Naive thymus-derived CD4-positive, alpha-beta T cell (primary cell): ENCODE data around the gene AXIN1. TPM values are rescaled to one million over a fixed set of nuclear protein-coding genes. Genes with fewer than 3 reads are reported as not detected.
"Not testable (repeated sequence)": the region's sequence is repeated elsewhere in the genome, so short reads cannot be mapped to it uniquely, and the experiment has no call there.

ENCODE experiments used
- ATAC-seq: fragments of 150-1000 bp; cut with Tn5 transposase; 2 replicates; pipeline ENCODE4 v1.10.0; 2021; ENCODE audit warnings: mild to moderate bottlenecking, moderate library complexity
- CTCF ChIA-PET: fragments of 350-600 bp; sonication (Branson Sonifier 250); formaldehyde crosslinking; loops from one replicate; lab custom pipeline; 2021; ENCODE audit warnings: antibody characterized with exemption; lab: Charles Lee
- POLR2A ChIA-PET: fragments of 350-600 bp; sonication (Branson Sonifier 250); formaldehyde crosslinking; loops from one replicate; lab custom pipeline; 2021; ENCODE audit warnings: antibody characterized with exemption, inconsistent platforms; lab: Charles Lee
- DNase-seq, 9 donors: peaks; one replicate each; pipeline versions ENCODE4 v3.0.0 to v3.0.0-alpha.2; 2020 to 2022; ENCODE audit warnings: mixed read lengths in 1 of 9
- H3K27ac ChIP-seq: one replicate; pipeline ENCODE4 v1.7.0; 2013; ENCODE audit warnings: mild to moderate bottlenecking, low read depth, low read length, moderate library complexity
- H3K27me3 ChIP-seq, 2 donors: one replicate each; pipeline ENCODE4 v1.7.0; 2013; ENCODE audit warnings: low read length in 2 of 2, mild to moderate bottlenecking in 2 of 2, moderate library complexity in 2 of 2; ENCODE audit not compliant: control insufficient read depth in 2 of 2, insufficient read depth in 2 of 2
- H3K36me3 ChIP-seq, 3 experiments: 1 replicate in 2 of 3; 2 replicates in 1 of 3; pipeline ENCODE4 v1.7.0; 2013; ENCODE audit warnings: low read length in 3 of 3, mild to moderate bottlenecking in 3 of 3, moderate library complexity in 1 of 3; ENCODE audit not compliant: insufficient read depth in 3 of 3, control insufficient read depth in 2 of 3
- H3K4me1 ChIP-seq, 2 donors: one replicate each; pipeline ENCODE4 v1.7.0; 2013; ENCODE audit warnings: low read length in 2 of 2, mild to moderate bottlenecking in 2 of 2, moderate library complexity in 1 of 2; ENCODE audit not compliant: control insufficient read depth in 2 of 2, insufficient read depth in 2 of 2
- H3K4me3 ChIP-seq: 2 replicates; pipeline ENCODE4 v1.7.0; 2013; ENCODE audit warnings: mild to moderate bottlenecking, low read length
- H3K9me3 ChIP-seq, 3 experiments: 1 replicate in 2 of 3; 2 replicates in 1 of 3; pipeline ENCODE4 v1.7.0; 2013; ENCODE audit warnings: low read length in 3 of 3; ENCODE audit not compliant: control insufficient read depth in 2 of 3
- H3K27ac Mint-ChIP-seq, 9 donors: one replicate each; pipeline ENCODE4 v1.8.0; 2020 to 2022; ENCODE audit warnings: mixed read lengths in 9 of 9, mild to moderate bottlenecking in 8 of 9, moderate library complexity in 5 of 9, inconsistent platforms in 2 of 9
- H3K27me3 Mint-ChIP-seq, 5 donors: one replicate each; pipeline ENCODE4 v1.8.0; 2021 to 2022; ENCODE audit warnings: mixed read lengths in 5 of 5, mild to moderate bottlenecking in 1 of 5
- H3K36me3 Mint-ChIP-seq, 5 donors: one replicate each; pipeline ENCODE4 v1.8.0; 2020 to 2022; ENCODE audit warnings: mixed read lengths in 5 of 5, mild to moderate bottlenecking in 3 of 5, inconsistent platforms in 1 of 5
- H3K4me1 Mint-ChIP-seq, 7 donors: one replicate each; pipeline ENCODE4 v1.8.0; 2020 to 2022; ENCODE audit warnings: mixed read lengths in 7 of 7, mild to moderate bottlenecking in 3 of 7, inconsistent platforms in 1 of 7
- H3K4me3 Mint-ChIP-seq, 10 donors: one replicate each; pipeline ENCODE4 v1.8.0; 2020 to 2022; ENCODE audit warnings: mild to moderate bottlenecking in 10 of 10, mixed read lengths in 10 of 10, moderate library complexity in 6 of 10, inconsistent platforms in 2 of 10
- H3K9me3 Mint-ChIP-seq, 11 donors: one replicate each; pipeline ENCODE4 v1.8.0; 2020 to 2022; ENCODE audit warnings: mixed read lengths in 11 of 11, mild to moderate bottlenecking in 4 of 11, inconsistent platforms in 1 of 11, moderate library complexity in 1 of 11
- intact Hi-C, 2 donors: fragments of 100-400 bp; cut with micrococcal nuclease; formaldehyde crosslinking; loops; one replicate each; pipeline ENCODE4 v1.15.1; 2023
- polyA plus RNA-seq, 2 donors: library from polyadenylated mRNA; unstranded; fragments of 300-500 nt; fragmentation: Illumina TruSeq; gene quantifications; one replicate each; pipeline ENCODE4 v1.2.3, GENCODE V29; 2021
- total RNA-seq, 6 experiments: library from RNA in 5 of 6; stranded (reverse) in 5 of 6; gene quantifications; 1 replicate in 5 of 6; 2 replicates in 1 of 6; pipeline ENCODE4 v1.2.3 and lab custom pipeline; 2021 to 2026

Gene AXIN1
- total and polyA plus RNA-seq, 7 experiments from 2014 or later: 1.2 to 45.9 (median 36.2) TPM

DNA sequence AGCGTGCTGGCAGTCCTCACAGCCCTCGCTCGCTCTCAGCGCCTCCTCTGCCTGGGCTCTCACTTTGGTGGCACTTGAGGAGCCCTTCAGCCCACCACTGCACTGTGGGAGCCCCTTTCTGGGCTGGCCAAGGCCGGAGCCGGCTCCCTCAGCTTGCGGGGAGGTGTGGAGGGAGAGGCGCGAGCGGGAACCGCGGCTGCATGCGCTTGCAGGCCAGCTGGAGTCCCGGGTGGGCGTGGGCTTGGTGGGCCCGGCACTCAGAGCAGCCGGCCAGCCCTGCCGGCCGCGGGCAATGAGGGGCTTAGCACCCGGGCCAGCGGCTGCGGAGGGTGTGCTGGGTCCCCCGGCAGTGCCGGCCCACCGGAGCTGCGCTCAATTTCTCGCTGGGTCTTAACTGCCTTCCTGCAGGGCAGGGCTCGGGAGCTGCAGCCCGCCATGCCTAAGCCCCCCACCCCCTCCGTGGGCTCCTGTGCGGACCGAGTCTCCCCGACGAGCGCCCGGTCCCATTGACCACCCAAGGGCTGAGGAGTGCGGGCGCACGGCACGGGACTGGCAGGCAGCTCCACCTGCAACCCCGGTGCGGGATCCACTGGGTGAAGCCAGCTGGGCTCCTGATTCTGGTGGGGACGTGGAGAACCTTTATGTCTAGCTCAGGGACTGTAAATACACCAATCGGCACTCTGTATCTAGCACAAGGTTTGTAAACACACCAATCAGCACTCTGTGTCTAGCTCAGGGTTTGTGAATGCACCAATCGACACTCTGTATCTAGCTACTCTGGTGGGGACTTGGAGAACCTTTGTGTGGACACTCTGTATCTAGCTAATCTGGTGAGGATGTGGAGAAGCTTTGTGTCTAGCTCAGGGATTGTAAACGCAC lies 11.2 kb downstream of the AXIN1 start:
- Mint-ChIP-seq H3K4me1 (peaks cover 27 to 79% (median 58%) of the 10 kb centered on the region in 7 donors), H3K27ac (peak overlapping the region in 5 of 9 donors; percentile 40 to 85 (median 79)), H3K4me3 (peak overlapping the region in 5 of 10 donors; percentile 36 to 82 (median 62)), H3K36me3 (peaks cover 4 to 34% (median 5%) of the 10 kb centered on the region in 5 donors)
- H3K9me3 Mint-ChIP-seq, H3K4me3 ChIP-seq, H3K9me3 ChIP-seq, intact Hi-C loops, H3K27me3 ChIP-seq, DNase-seq, H3K27ac ChIP-seq, ATAC-seq, POLR2A ChIA-PET, H3K27me3 Mint-ChIP-seq: not testable (repeated sequence)
- peaks cover 24 to 29% of the 10 kb centered on the region in 2 donors for H3K4me1 ChIP-seq
- H3K36me3 ChIP-seq: peaks cover 0 to 31% (median 4%) of the 10 kb centered on the region in 3 experiments
- CTCF ChIA-PET: interaction anchor here (0.6 to 1.1 kb wide), 3 partner anchors 10 to 223 kb away, joined by 3 to 5 read pairs (median 4); no protein-coding TSS in a partner anchor

- DNase-seq: no peak
These were observed 12.0 kb downstream of the AXIN1 start for GRCh38 chr16:340370-341091.

GRCh38 chr16:339680-340079 lies 12.8 kb downstream of the AXIN1 start:
- H3K4me1 Mint-ChIP-seq: peaks cover 35 to 79% (median 57%) of the 10 kb centered on the region in 7 donors
- DNase-seq (peak in 1 of 9 donors; percentile 25), ATAC-seq (peak; percentile 61)
- peak overlapping the region; percentile 34 to 85 (median 80) for H3K27ac Mint-ChIP-seq
- Histone ChIP-seq H3K27me3 (no peaks in the 10 kb centered on the region), H3K4me3 (peak overlapping the region; percentile 20), H3K36me3 (peaks cover 0 to 14% (median 4%) of the 10 kb centered on the region in 3 experiments), H3K9me3 (no peaks in the 10 kb centered on the region), H3K4me1 (peaks cover 13 to 40% of the 10 kb centered on the region in 2 donors), H3K27ac (no peak overlapping the region)
- ChIA-PET CTCF (no interaction called here), POLR2A (no interaction called here)
- peaks cover 0 to 1% (median 0%) of the 10 kb centered on the region in 11 donors for H3K9me3 Mint-ChIP-seq
- intact Hi-C loops: no loop called here
- peak overlapping the region; percentile 60 to 87 (median 75) for H3K4me3 Mint-ChIP-seq
- peaks cover under 1 to 19% (median 3%) of the 10 kb centered on the region in 5 donors for H3K36me3 Mint-ChIP-seq
- H3K27me3 Mint-ChIP-seq: no peaks in the 10 kb centered on the region

More at GRCh38 chr16:340370-341091, 12.0 kb downstream of the AXIN1 start:
- H3K4me3 ChIP-seq: peak overlapping the region; percentile 20
- ChIA-PET POLR2A (no interaction called here), CTCF (no interaction called here)
- H3K9me3 Mint-ChIP-seq: peaks cover 0 to 1% (median 0%) of the 10 kb centered on the region in 11 donors
- peaks cover 0 to 23% (median 4%) of the 10 kb centered on the region in 3 experiments for H3K36me3 ChIP-seq
- H3K27me3 ChIP-seq: no peaks in the 10 kb centered on the region
- no peaks in the 10 kb centered on the region for H3K27me3 Mint-ChIP-seq
- peaks cover 3 to 27% (median 4%) of the 10 kb centered on the region in 5 donors for H3K36me3 Mint-ChIP-seq
- H3K27ac ChIP-seq: no peak overlapping the region
- H3K4me3 Mint-ChIP-seq: peak overlapping the region in 8 of 10 donors; percentile 42 to 87 (median 75)
- intact Hi-C loops: no loop called here
- H3K4me1 Mint-ChIP-seq: peaks cover 30 to 79% (median 58%) of the 10 kb centered on the region in 7 donors
- peak overlapping the region in 8 of 9 donors; percentile 34 to 91 (median 80) for H3K27ac Mint-ChIP-seq
- no peak for ATAC-seq
- peaks cover 21 to 32% of the 10 kb centered on the region in 2 donors for H3K4me1 ChIP-seq
- H3K9me3 ChIP-seq: no peaks in the 10 kb centered on the region

- Histone ChIP-seq H3K9me3 (no peaks in the 10 kb centered on the region), H3K27me3 (no peaks in the 10 kb centered on the region), H3K4me3 (no peak overlapping the region), H3K27ac (no peak overlapping the region), H3K36me3 (peaks cover 0 to 7% (median 4%) of the 10 kb centered on the region in 3 experiments), H3K4me1 (peaks cover 24 to 50% of the 10 kb centered on the region in 2 donors)
- Mint-ChIP-seq H3K27ac (peak overlapping the region in 2 of 9 donors; percentile 28 to 52), H3K27me3 (no peaks in the 10 kb centered on the region), H3K4me1 (peaks cover 33 to 88% (median 65%) of the 10 kb centered on the region in 7 donors), H3K9me3 (peaks cover 0 to 1% (median 0%) of the 10 kb centered on the region in 11 donors), H3K4me3 (peak overlapping the region in 3 of 10 donors; percentile 16 to 63 (median 54)), H3K36me3 (peaks cover 0 to 16% (median 3%) of the 10 kb centered on the region in 5 donors)
- CTCF ChIA-PET: interaction anchor here (0.6 kb wide), 1 partner anchor 241 kb away, joined by 3 read pairs; no protein-coding TSS in a partner anchor
- POLR2A ChIA-PET: interaction anchor here (0.8 kb wide), 1 partner anchor 13 kb away, joined by 4 read pairs; no protein-coding TSS in a partner anchor
- peak; percentile 20 for ATAC-seq
- no peak for DNase-seq
- intact Hi-C loops: no loop called here
These were observed 14.4 kb downstream of the AXIN1 start for GRCh38 chr16:337975-338575.

DNA sequence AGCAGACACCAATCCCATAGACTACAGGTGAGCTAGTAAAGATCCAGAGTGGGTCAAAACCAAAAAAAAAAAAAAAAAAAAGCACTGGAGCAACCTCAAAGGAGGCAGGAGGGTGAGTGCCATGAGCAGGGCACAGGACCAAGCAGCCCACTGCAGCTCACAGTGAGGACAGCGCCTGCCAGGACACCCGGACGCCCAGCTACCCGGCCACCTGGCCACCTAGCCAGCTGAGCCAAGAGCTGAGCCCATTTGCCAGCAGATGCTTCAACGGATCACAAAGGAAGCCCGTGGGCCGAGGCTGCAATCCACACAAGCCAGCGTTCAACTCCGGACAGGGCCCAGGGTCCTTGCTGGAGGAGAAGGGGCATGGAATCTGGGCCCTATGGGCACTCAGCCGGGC lies 15.1 kb downstream of the AXIN1 start:
- no peak overlapping the region for H3K27ac ChIP-seq
- H3K27me3 ChIP-seq: no peaks in the 10 kb centered on the region
- ChIA-PET CTCF (no interaction called here), POLR2A (interaction anchor here (0.7 kb wide), 1 partner anchor 102 kb away, joined by 4 read pairs; no protein-coding TSS in a partner anchor)
- H3K4me3 ChIP-seq: no peak overlapping the region
- peak overlapping the region in 2 of 9 donors; percentile 28 to 43 for H3K27ac Mint-ChIP-seq
- ATAC-seq (no peak), DNase-seq (no peak)
- no peaks in the 10 kb centered on the region for H3K9me3 ChIP-seq
- intact Hi-C loops: no loop called here
- no peaks in the 10 kb centered on the region for H3K27me3 Mint-ChIP-seq
- peaks cover 24 to 50% of the 10 kb centered on the region in 2 donors for H3K4me1 ChIP-seq
- H3K4me3 Mint-ChIP-seq: peak overlapping the region in 2 of 10 donors; percentile 54 to 63
- H3K4me1 Mint-ChIP-seq: peaks cover 29 to 87% (median 64%) of the 10 kb centered on the region in 7 donors
- H3K9me3 Mint-ChIP-seq: peaks cover 0 to under 1% (median 0%) of the 10 kb centered on the region in 11 donors
- H3K36me3 Mint-ChIP-seq: peaks cover 0 to 10% (median 0%) of the 10 kb centered on the region in 5 donors
- H3K36me3 ChIP-seq: peaks cover 0 to 2% (median 1%) of the 10 kb centered on the region in 3 experiments
